Measurements from ENCODE around the gene LYPD6B. TPM values are rescaled to one million over a fixed set of nuclear protein-coding genes. Genes with fewer than 3 reads are reported as not detected.

The LYPD6B gene
- total RNA-seq, 1 experiment from 2014 or later = 2.0 TPM

GRCh38 chr2:149115781-149116180, 77.3 kb downstream of the LYPD6B start:
- no peak overlapping the region for H2BK20ac ChIP-seq (ENCODE audit: low read depth, low read length, poor library complexity, severe bottlenecking)
- H3K9ac ChIP-seq (ENCODE audit: extremely low read depth, insufficient read length, low read length) = no peak overlapping the region
- TF ChIP-seq, protein P1, sequence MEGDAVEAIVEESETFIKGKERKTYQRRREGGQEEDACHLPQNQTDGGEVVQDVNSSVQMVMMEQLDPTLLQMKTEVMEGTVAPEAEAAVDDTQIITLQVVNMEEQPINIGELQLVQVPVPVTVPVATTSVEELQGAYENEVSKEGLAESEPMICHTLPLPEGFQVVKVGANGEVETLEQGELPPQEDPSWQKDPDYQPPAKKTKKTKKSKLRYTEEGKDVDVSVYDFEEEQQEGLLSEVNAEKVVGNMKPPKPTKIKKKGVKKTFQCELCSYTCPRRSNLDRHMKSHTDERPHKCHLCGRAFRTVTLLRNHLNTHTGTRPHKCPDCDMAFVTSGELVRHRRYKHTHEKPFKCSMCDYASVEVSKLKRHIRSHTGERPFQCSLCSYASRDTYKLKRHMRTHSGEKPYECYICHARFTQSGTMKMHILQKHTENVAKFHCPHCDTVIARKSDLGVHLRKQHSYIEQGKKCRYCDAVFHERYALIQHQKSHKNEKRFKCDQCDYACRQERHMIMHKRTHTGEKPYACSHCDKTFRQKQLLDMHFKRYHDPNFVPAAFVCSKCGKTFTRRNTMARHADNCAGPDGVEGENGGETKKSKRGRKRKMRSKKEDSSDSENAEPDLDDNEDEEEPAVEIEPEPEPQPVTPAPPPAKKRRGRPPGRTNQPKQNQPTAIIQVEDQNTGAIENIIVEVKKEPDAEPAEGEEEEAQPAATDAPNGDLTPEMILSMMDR (conservative IDR thresholded peaks at IDR 0.05) = no peak
- no peak overlapping the region for H3K14ac ChIP-seq (ENCODE audit: insufficient read depth, low read length)
- Mint-ChIP-seq H3K36me3 (ENCODE audit: insufficient read depth in 1 of 3, low read depth in 3 of 3) (no peaks in the 10 kb centered on the region), H3K27ac (no peak overlapping the region), H3K9me3 (no peaks in the 10 kb centered on the region), H3K4me1 (no peaks in the 10 kb centered on the region), H3K27me3 (ENCODE audit: low read depth) (no peaks in the 10 kb centered on the region), H3K4me3 (no peak overlapping the region)
- H3K27me3 ChIP-seq (ENCODE audit: insufficient read depth, low read length) = no peaks in the 10 kb centered on the region
- no peak overlapping the region for H3K4ac ChIP-seq (ENCODE audit: low read depth, low read length)
- no peak for DNase-seq
- no peaks in the 10 kb centered on the region for H3K9me3 ChIP-seq (ENCODE audit: control insufficient read depth, low read depth, low read length)
- H2AFZ ChIP-seq (ENCODE audit: low read length) = no peak overlapping the region
- H4K20me1 ChIP-seq (ENCODE audit: control insufficient read depth, insufficient read depth, insufficient read length) = no peaks in the 10 kb centered on the region
- H2BK5ac ChIP-seq (ENCODE audit: insufficient read length, low read length) = no peak overlapping the region
- no peak overlapping the region for H3K4me2 ChIP-seq (ENCODE audit: insufficient read depth, insufficient read length, low read length)
- H3K18ac ChIP-seq (ENCODE audit: insufficient read length, low read depth, low read length) = no peak overlapping the region
- no peak overlapping the region for H2BK15ac ChIP-seq (ENCODE audit: low read depth, low read length)
- H3T11ph ChIP-seq (ENCODE audit: low read length) = no peak overlapping the region
- H2BK12ac ChIP-seq (ENCODE audit: insufficient read length, low read depth, low read length) = no peak overlapping the region
- H3K23me2 ChIP-seq (ENCODE audit: insufficient read length, low read depth, low read length, poor library complexity, severe bottlenecking) = no peaks in the 10 kb centered on the region
- H3K27ac ChIP-seq (ENCODE audit: insufficient read length, low read depth, low read length) = no peak overlapping the region
- no peak overlapping the region for H2BK120ac ChIP-seq (ENCODE audit: low read depth, low read length, poor library complexity, severe bottlenecking)
- no peak overlapping the region for H3K56ac ChIP-seq (ENCODE audit: insufficient read length, low read depth, low read length)
- no peaks in the 10 kb centered on the region for H3K4me1 ChIP-seq (ENCODE audit: insufficient read depth, low read length)
- no peaks in the 10 kb centered on the region for H3K79me1 ChIP-seq (ENCODE audit: insufficient read depth, low read depth, low read length, poor library complexity, severe bottlenecking)
- no peak overlapping the region for H4K8ac ChIP-seq (replicated peaks; ENCODE audit: insufficient read length, low read depth, low read length)
- H3K79me2 ChIP-seq (ENCODE audit: insufficient read depth, low read length) = no peaks in the 10 kb centered on the region
- H4K91ac ChIP-seq (ENCODE audit: insufficient read length, low read depth, low read length) = no peak overlapping the region
- WGBS (ENCODE audit: extremely low coverage, insufficient read length, low lambda C conversion rate) = no CpG with 5 or more reads among the region's 5 CpGs
- no peak overlapping the region for H4K5ac ChIP-seq (ENCODE audit: insufficient read length, low read depth, low read length)
- no peak overlapping the region for H2AK5ac ChIP-seq (ENCODE audit: insufficient read length, low read length)
- no peak overlapping the region for H3K23ac ChIP-seq (ENCODE audit: insufficient read length, low read depth, low read length)

Data from H9 (cell line).